SK-N-SH (cell line): ENCODE results near the gene FAM43A. TPM values are rescaled to one million over a fixed set of nuclear protein-coding genes. Genes with fewer than 3 reads are reported as not detected.
A peak's percentile ranks its signal among the peaks of the same experiment; 100 is the strongest.

Experiments used
- CTCF ChIA-PET: fragments of 300-600, 350-600 bp; formaldehyde crosslinking; extraction: SDS; loops from one replicate; lab custom pipeline; 2021; lab: Yijun Ruan, JAX
- POLR2A ChIA-PET: fragments of 350-600 bp; sonication (Branson Sonifier 250); formaldehyde crosslinking; extraction: SDS; loops from one replicate; lab custom pipeline; 2020; ENCODE audit warnings: antibody characterized with exemption, inconsistent platforms; lab: Yijun Ruan, JAX
- DNase-seq: peaks from one replicate; pipeline ENCODE4 v3.0.0; 2012
- H2AFZ ChIP-seq: fragments of 200-600 bp; sonication (generic); 2 replicates; pipeline ENCODE4 v1.8.1; 2016; ENCODE audit warnings: antibody characterized with exemption, mild to moderate bottlenecking, low read depth
- H3F3A ChIP-seq: fragments of 200-600 bp; sonication (generic); replicated peaks from 2 replicates; pipeline ENCODE3; 2016; ENCODE audit warnings: antibody characterized with exemption, mild to moderate bottlenecking; ENCODE audit not compliant: insufficient read depth
- H3K27ac ChIP-seq, 2 experiments: fragments of 200-500 bp in 1 of 2; fragments of 200-600 bp in 1 of 2; sonication (Bioruptor generic) in 1 of 2; sonication (generic), shearing (Covaris generic) in 1 of 2; 2 replicates each; pipeline versions ENCODE4 v1.5.1 to v1.6.1; 2014 to 2016; ENCODE audit warnings: low read depth in 2 of 2, inconsistent platforms in 1 of 2, low read length in 1 of 2, mild to moderate bottlenecking in 1 of 2, mixed read lengths in 1 of 2
- H3K27me3 ChIP-seq: fragments of 200-600 bp; sonication (generic), shearing (Covaris generic); 2 replicates; pipeline ENCODE4 v1.6.1; 2016; ENCODE audit warnings: mixed run types; ENCODE audit not compliant: insufficient read depth
- H3K36me3 ChIP-seq, 2 experiments: fragments of 200-500 bp in 1 of 2; fragments of 200-600 bp in 1 of 2; sonication (Bioruptor generic) in 1 of 2; sonication (generic) in 1 of 2; replicated peaks in 1 of 2; 2 replicates each; pipeline versions ENCODE3 to v1.5.1; 2014 to 2016; ENCODE audit warnings: low read length in 1 of 2, mild to moderate bottlenecking in 1 of 2; ENCODE audit not compliant: insufficient read depth in 2 of 2, control insufficient read depth in 1 of 2
- H3K4me1 ChIP-seq, 2 experiments: fragments of 200-500 bp in 1 of 2; fragments of 200-600 bp in 1 of 2; sonication (Bioruptor generic) in 1 of 2; sonication (generic), shearing (Covaris generic) in 1 of 2; 2 replicates each; pipeline versions ENCODE4 v1.5.1 to v1.6.1; 2014 to 2016; ENCODE audit warnings: low read depth in 1 of 2, low read length in 1 of 2, mixed run types in 1 of 2; ENCODE audit not compliant: insufficient read depth in 2 of 2, control insufficient read depth in 1 of 2
- H3K4me2 ChIP-seq: fragments of 200-600 bp; sonication (generic), shearing (Covaris generic); 2 replicates; pipeline ENCODE4 v1.6.1; 2017; ENCODE audit warnings: mixed run types
- H3K4me3 ChIP-seq, 2 experiments: fragments of 200-500 bp in 1 of 2; fragments of 200-600 bp in 1 of 2; sonication (Bioruptor generic) in 1 of 2; sonication (generic), shearing (Covaris generic) in 1 of 2; 2 replicates each; pipeline versions ENCODE4 v1.5.1 to v1.8.1; 2014 to 2016; ENCODE audit warnings: low read depth in 2 of 2, inconsistent platforms in 1 of 2, low read length in 1 of 2, mild to moderate bottlenecking in 1 of 2, mixed read lengths in 1 of 2, moderate library complexity in 1 of 2
- H3K79me2 ChIP-seq: fragments of 200-600 bp; sonication (generic); 2 replicates; pipeline ENCODE4 v1.8.1; 2017; ENCODE audit warnings: mild to moderate bottlenecking; ENCODE audit not compliant: insufficient read depth
- H3K9ac ChIP-seq: fragments of 200-600 bp; sonication (generic); 2 replicates; pipeline ENCODE4 v1.6.1; 2017; ENCODE audit warnings: mixed run types
- H3K9me2 ChIP-seq: fragments of 200-600 bp; sonication (generic); 2 replicates; pipeline ENCODE4 v1.6.1; 2017; ENCODE audit warnings: mixed run types
- H3K9me3 ChIP-seq: fragments of 200-600 bp; sonication (generic); 2 replicates; pipeline ENCODE4 v1.6.1; 2017; ENCODE audit warnings: mixed run types, mild to moderate bottlenecking, moderate library complexity
- H4K20me1 ChIP-seq: fragments of 200-600 bp; sonication (generic); 2 replicates; pipeline ENCODE4 v1.6.1; 2017; ENCODE audit warnings: mild to moderate bottlenecking, mixed run types; ENCODE audit not compliant: insufficient read depth
- CHD2 ChIP-seq: fragments of 150-350 bp; IDR thresholded peaks from 2 replicates; pipeline ENCODE4 v1.6.1; 2018; ENCODE audit warnings: low read length; ENCODE audit not compliant: partially characterized antibody
- ELF1 ChIP-seq: IDR thresholded peaks from 2 replicates; pipeline ENCODE4 v1.4.0; 2012
- EP300 ChIP-seq, 2 experiments: IDR thresholded peaks; 2 replicates each; pipeline versions ENCODE4 v1.4.0 to v1.6.1; 2012; ENCODE audit warnings: borderline replicate concordance in 1 of 2, low read depth in 1 of 2, low read length in 1 of 2
- FOXJ3 ChIP-seq: sonication (generic); formaldehyde crosslinking; IDR thresholded peaks from 2 replicates; pipeline ENCODE4 v1.5.1; 2020; ENCODE audit warnings: mild to moderate bottlenecking, missing genetic modification reagents
- FOXM1 ChIP-seq: IDR thresholded peaks from 2 replicates; pipeline ENCODE4 v1.4.0; 2012; ENCODE audit warnings: low read depth, mild to moderate bottlenecking
- GATA2 ChIP-seq: sonication (generic); formaldehyde crosslinking; IDR thresholded peaks from 2 replicates; pipeline ENCODE4 v1.5.0; 2020; ENCODE audit warnings: mild to moderate bottlenecking, missing genetic modification reagents
- JUND ChIP-seq: IDR thresholded peaks from 2 replicates; pipeline ENCODE4 v1.4.0; 2012
- MAX ChIP-seq: IDR thresholded peaks from 2 replicates; pipeline ENCODE4 v1.4.0; 2012; ENCODE audit warnings: low read depth
- MEF2A ChIP-seq: IDR thresholded peaks from 2 replicates; pipeline ENCODE4 v1.4.0; 2012; ENCODE audit warnings: low read depth, borderline replicate concordance
- NRF1 ChIP-seq: IDR thresholded peaks from 2 replicates; pipeline ENCODE4 v1.6.1; 2012; ENCODE audit warnings: low read depth, mild to moderate bottlenecking, low read length
- RCOR1 ChIP-seq: fragments of 150-350 bp; IDR thresholded peaks from 2 replicates; pipeline ENCODE4 v1.6.1; 2017; ENCODE audit warnings: antibody characterized with exemption, low read length
- RFX5 ChIP-seq: IDR thresholded peaks from 2 replicates; pipeline ENCODE4 v1.6.1; 2012; ENCODE audit warnings: mild to moderate bottlenecking, improper control_type of control experiment, low read length
- SIN3A ChIP-seq: IDR thresholded peaks from 2 replicates; pipeline ENCODE4 v1.6.1; 2012; ENCODE audit warnings: low read depth, mild to moderate bottlenecking, low read length, moderate library complexity, borderline replicate concordance
- SMC3 ChIP-seq: IDR thresholded peaks from 2 replicates; pipeline ENCODE4 v1.6.1; 2012; ENCODE audit warnings: low read depth, low read length, improper control_type of control experiment
- TAF1 ChIP-seq: IDR thresholded peaks from 2 replicates; pipeline ENCODE4 v1.6.1; 2012; ENCODE audit warnings: low read depth, mild to moderate bottlenecking, low read length, moderate library complexity, borderline replicate concordance
- TCF12 ChIP-seq: IDR thresholded peaks from 2 replicates; pipeline ENCODE4 v1.4.0; 2012
- USF1 ChIP-seq: IDR thresholded peaks from 2 replicates; pipeline ENCODE4 v1.4.0; 2012; ENCODE audit warnings: low read depth, borderline replicate concordance
- USF2 ChIP-seq: fragments of 150-350 bp; IDR thresholded peaks from 2 replicates; pipeline ENCODE4 v1.6.1; 2017; ENCODE audit warnings: antibody characterized with exemption, low read length, low read depth, borderline replicate concordance
- YY1 ChIP-seq: IDR thresholded peaks from 2 replicates; pipeline ENCODE4 v1.4.0; 2012; ENCODE audit warnings: low read depth, mild to moderate bottlenecking
- WGBS: methylation state at CpG from one replicate; pipeline ENCODE4 v1.1.6; 2017; ENCODE audit warnings: low lambda C conversion rate; 5-methylcytosine and 5-hydroxymethylcytosine counted together
- polyA plus RNA-seq, 3 experiments: library from polyadenylated mRNA; depleted of rRNA; stranded (reverse); fragments of >200 nt; gene quantifications; 2 replicates each; pipeline ENCODE4 v1.2.3, GENCODE V29; 2012
- TF ChIP-seq, protein P1 (sequence below): fragments of 150-350 bp; IDR thresholded peaks from 2 replicates; pipeline ENCODE4 v1.6.1; 2016; ENCODE audit warnings: mild to moderate bottlenecking, low read depth, low read length
- TF ChIP-seq, protein P2 (sequence below): fragments of 200-600 bp; sonication (generic); IDR thresholded peaks from 2 replicates; pipeline ENCODE4 v1.6.1; 2017; ENCODE audit warnings: antibody characterized with exemption, mild to moderate bottlenecking, moderate library complexity

The FAM43A gene
- polyA plus RNA-seq, 1 of the 3 experiments (the other 2 are of a cell fraction), result 2.4 TPM

DNA sequence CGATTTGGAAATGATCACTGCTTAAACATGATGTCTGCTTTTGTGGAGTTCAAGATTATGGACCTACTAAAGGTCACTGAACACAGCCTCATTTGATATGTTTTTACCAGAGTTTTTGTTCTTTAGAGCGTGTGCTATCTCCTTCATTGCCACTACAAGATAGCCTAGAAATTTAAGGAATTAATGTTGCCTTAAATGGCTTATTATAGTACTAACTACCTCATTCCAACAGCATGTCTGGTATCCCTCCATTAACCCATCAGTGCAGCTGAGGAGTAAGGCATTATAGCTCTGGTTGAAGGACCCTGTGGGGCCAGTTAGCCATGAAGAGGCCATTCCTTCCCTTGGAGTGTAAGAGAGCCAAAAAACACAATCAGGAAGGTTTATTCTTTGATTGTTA, 2.3 kb upstream of the FAM43A start:
- no peaks in the 10 kb centered on the region for H4K20me1 ChIP-seq
- H3K79me2 ChIP-seq, result no peaks in the 10 kb centered on the region
- H3K4me1 ChIP-seq, result peaks cover 5 to 34% of the 10 kb centered on the region in 2 experiments; a peak in 1 of 4 replicates
- no peak overlapping the region for H3K4me2 ChIP-seq
- H3F3A ChIP-seq, result peaks cover 9% of the 10 kb centered on the region
- no peaks in the 10 kb centered on the region for H3K9me3 ChIP-seq
- H3K36me3 ChIP-seq, result no peaks in the 10 kb centered on the region
- no peak overlapping the region for H3K9ac ChIP-seq
- whole genome bisulfite sequencing, result 85% methylated on average over 2 of the region's 2 CpGs
- POLR2A ChIA-PET, result interaction anchor here (0.6 to 1.4 kb wide), 3 partner anchors 11 to 591 kb away, joined by 3 to 12 read pairs (median 5); partner anchors contain the start of gene LSG1
- TF ChIP-seq TCF12 (no peak), MAX (no peak), RFX5 (no peak), SMC3 (no peak), JUND (no peak), RCOR1 (no peak)
- TF ChIP-seq, protein P1, sequence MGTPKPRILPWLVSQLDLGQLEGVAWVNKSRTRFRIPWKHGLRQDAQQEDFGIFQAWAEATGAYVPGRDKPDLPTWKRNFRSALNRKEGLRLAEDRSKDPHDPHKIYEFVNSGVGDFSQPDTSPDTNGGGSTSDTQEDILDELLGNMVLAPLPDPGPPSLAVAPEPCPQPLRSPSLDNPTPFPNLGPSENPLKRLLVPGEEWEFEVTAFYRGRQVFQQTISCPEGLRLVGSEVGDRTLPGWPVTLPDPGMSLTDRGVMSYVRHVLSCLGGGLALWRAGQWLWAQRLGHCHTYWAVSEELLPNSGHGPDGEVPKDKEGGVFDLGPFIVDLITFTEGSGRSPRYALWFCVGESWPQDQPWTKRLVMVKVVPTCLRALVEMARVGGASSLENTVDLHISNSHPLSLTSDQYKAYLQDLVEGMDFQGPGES, result no peak
- no peak overlapping the region for H2AFZ ChIP-seq
- no peaks in the 10 kb centered on the region for H3K27me3 ChIP-seq
- H3K9me2 ChIP-seq, result no peaks in the 10 kb centered on the region
- H3K27ac ChIP-seq, result no peak overlapping the region
- CTCF ChIA-PET, result interaction anchor here (0.5 to 5.3 kb wide), 54 partner anchors 8 to 1167 kb away, joined by 3 to 96 read pairs (median 6); partner anchors contain the start of genes LSG1 and XXYLT1
- no peak for DNase-seq
- H3K4me3 ChIP-seq, result no peak overlapping the region

- peak overlapping the region; percentile 89 for H3K4me2 ChIP-seq
- no peaks in the 10 kb centered on the region for H3K27me3 ChIP-seq
- CTCF ChIA-PET, result interaction anchor here (1.0 to 5.3 kb wide), 6 partner anchors 13 to 585 kb away, joined by 3 to 69 read pairs (median 12); partner anchors contain the start of genes LSG1 and XXYLT1
- peaks cover 0 to 4% of the 10 kb centered on the region in 2 experiments for H3K36me3 ChIP-seq
- H2AFZ ChIP-seq, result peak overlapping the region; percentile 71
- H3K9me3 ChIP-seq, result no peaks in the 10 kb centered on the region
- peak overlapping the region; percentile 60; the same call in 1 of the 2 replicates for H3K9ac ChIP-seq
- peak overlapping the region; percentile 67 to 85 for H3K4me3 ChIP-seq
- H3F3A ChIP-seq, result peaks cover 13% of the 10 kb centered on the region
- no peaks in the 10 kb centered on the region for H3K9me2 ChIP-seq
- DNase-seq, result no peak
- 71% methylated on average over 12 of the region's 13 CpGs for WGBS
- TF ChIP-seq USF1 (no peak), MEF2A (no peak), MAX (no peak), ELF1 (no peak), FOXM1 (no peak), YY1 (no peak), TCF12 (no peak), NRF1 (no peak), CHD2 (no peak), EP300 (IDR thresholded peaks at IDR 0.05; ENCODE audit: borderline replicate concordance in 1 of 2, low read depth in 1 of 2, low read length in 1 of 2) (no peak), TAF1 (no peak), SIN3A (no peak), GATA2 (CRISPR knock-in tag) (no peak), FOXJ3 (CRISPR knock-in tag) (no peak), USF2 (no peak), JUND (no peak)
- TF ChIP-seq, protein P2, sequence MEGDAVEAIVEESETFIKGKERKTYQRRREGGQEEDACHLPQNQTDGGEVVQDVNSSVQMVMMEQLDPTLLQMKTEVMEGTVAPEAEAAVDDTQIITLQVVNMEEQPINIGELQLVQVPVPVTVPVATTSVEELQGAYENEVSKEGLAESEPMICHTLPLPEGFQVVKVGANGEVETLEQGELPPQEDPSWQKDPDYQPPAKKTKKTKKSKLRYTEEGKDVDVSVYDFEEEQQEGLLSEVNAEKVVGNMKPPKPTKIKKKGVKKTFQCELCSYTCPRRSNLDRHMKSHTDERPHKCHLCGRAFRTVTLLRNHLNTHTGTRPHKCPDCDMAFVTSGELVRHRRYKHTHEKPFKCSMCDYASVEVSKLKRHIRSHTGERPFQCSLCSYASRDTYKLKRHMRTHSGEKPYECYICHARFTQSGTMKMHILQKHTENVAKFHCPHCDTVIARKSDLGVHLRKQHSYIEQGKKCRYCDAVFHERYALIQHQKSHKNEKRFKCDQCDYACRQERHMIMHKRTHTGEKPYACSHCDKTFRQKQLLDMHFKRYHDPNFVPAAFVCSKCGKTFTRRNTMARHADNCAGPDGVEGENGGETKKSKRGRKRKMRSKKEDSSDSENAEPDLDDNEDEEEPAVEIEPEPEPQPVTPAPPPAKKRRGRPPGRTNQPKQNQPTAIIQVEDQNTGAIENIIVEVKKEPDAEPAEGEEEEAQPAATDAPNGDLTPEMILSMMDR, result no peak
- TF ChIP-seq, all 33 proteins: peak for 0
- H3K79me2 ChIP-seq, result no peaks in the 10 kb centered on the region
- POLR2A ChIA-PET, result interaction anchor here (0.8 to 1.2 kb wide), 4 partner anchors 9 to 569 kb away, joined by 3 to 4 read pairs (median 3); no protein-coding TSS in a partner anchor
- no peaks in the 10 kb centered on the region for H4K20me1 ChIP-seq
- H3K4me1 ChIP-seq, result peaks cover 5 to 44% of the 10 kb centered on the region in 2 experiments; a peak in 2 of 4 replicates
- peak overlapping the region; percentile 49 to 74; a peak in 3 of 4 replicates for H3K27ac ChIP-seq
These were observed 492 bp upstream of the FAM43A start for GRCh38 chr3:194685065-194685717.
